M059J (cell line): Measurements from ENCODE around the gene HOXD13. TPM values are rescaled to one million over a fixed set of nuclear protein-coding genes. Genes with fewer than 3 reads are reported as not detected.

Experiments
- DNase-seq: peaks from one replicate; pipeline ENCODE4 v3.0.0-alpha.2; 2012; ENCODE audit warnings: low read depth
- total RNA-seq: library from RNA; depleted of rRNA; stranded (reverse); fragments of >200 nt; shearing (Covaris generic); gene quantifications from 2 replicates; pipeline ENCODE4 v1.2.3, GENCODE V29; 2014

HOXD13 gene
- total RNA-seq, 1 experiment from 2014 or later = 3.6 TPM

DNA sequence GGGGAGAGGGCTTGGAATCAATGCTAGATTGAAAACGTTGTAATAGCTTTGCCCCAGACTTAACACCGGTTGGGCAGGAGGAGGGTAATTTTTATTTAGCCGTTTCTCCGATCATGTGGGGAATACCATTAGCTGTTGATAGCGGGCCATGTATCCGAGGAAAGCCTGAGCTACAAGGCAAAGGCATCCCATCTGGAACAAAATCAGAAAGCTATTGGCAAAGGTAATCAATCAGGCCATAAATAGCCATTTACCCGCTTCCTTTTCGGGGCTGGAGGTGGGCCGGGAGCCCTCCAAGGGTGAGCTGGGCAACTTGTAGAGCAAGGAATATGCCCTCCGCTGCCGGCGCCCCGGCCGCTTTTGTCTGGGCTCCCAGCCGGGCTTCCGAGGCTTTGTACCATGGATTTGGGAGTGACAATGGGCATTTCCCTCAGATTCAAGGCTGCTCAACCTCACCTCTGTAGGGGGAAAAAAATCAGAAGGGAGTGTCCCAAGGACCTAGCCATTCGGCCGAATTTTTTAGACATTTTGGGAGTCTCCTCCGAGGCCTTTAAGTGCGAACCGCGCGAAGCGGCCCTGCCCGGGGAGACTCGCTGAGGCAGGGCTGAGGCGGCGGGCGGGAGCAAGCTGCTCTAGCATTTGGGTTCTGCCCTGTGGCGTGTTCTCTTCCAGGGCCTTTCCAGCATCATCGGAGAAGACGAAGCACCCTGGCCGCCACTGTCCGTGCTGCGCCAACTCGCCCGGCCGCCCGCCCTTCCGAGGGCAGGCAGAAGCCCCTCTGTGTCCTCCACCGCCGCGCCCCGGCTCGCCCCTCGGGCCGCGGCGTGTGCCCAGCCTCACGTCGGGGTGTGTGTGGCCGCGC is 28.9 kb downstream of the HOXD13 start:
- no peak for DNase-seq

DNA sequence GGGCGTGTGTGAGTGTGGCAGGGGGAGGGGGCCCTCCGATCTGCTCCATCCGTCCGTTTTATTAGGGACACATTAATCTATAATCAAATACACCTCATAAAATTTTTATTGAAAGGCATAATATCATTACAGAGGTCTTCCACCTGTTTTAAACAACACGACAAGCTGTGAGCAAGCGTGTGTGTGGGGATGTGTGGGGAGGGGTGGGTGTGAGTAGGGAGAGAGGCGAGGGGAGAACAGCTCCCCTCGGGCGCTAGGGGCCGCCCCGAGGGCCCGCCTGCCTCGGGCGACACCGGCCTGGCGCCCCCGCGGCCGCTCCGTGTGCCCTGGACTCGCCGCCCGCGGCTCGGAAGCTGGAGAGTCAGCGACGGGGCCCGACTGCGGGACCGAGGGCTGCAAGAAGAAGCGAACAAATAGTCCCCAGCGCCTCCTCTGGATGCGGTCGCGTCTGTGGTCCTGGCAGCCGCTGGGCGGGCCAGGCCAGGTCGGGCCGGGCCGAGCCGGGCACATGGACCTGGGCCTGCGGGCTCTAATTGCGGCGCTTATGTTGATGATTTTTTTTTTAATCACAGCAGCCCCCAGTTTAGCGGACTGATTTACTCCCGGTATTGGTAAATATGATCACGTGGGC is 29.6 kb downstream of the HOXD13 start:
- no peak for DNase-seq

DNA sequence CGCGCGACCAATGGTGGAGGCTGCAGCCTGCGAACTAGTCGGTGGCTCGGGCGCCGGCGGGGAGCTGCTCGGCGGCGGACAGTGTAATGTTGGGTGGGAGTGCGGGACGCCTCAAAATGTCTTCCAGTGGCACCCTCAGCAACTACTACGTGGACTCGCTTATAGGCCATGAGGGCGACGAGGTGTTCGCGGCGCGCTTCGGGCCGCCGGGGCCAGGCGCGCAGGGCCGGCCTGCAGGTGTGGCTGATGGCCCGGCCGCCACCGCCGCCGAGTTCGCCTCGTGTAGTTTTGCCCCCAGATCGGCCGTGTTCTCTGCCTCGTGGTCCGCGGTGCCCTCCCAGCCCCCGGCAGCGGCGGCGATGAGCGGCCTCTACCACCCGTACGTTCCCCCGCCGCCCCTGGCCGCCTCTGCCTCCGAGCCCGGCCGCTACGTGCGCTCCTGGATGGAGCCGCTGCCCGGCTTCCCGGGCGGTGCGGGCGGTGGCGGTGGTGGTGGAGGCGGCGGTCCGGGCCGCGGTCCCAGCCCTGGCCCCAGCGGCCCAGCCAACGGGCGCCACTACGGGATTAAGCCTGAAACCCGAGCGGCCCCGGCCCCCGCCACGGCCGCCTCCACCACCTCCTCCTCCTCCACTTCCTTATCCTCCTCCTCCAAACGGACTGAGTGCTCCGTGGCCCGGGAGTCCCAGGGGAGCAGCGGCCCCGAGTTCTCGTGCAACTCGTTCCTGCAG is 30.3 kb downstream of the HOXD13 start, which contains the start of gene HOXD9:
Gene HOXD9, plus strand, starts transcription at position 37 of the 728 bp plus-strand sequence. Its CDS starts 50 bp downstream, at position 87.
- no peak for DNase-seq

DNA sequence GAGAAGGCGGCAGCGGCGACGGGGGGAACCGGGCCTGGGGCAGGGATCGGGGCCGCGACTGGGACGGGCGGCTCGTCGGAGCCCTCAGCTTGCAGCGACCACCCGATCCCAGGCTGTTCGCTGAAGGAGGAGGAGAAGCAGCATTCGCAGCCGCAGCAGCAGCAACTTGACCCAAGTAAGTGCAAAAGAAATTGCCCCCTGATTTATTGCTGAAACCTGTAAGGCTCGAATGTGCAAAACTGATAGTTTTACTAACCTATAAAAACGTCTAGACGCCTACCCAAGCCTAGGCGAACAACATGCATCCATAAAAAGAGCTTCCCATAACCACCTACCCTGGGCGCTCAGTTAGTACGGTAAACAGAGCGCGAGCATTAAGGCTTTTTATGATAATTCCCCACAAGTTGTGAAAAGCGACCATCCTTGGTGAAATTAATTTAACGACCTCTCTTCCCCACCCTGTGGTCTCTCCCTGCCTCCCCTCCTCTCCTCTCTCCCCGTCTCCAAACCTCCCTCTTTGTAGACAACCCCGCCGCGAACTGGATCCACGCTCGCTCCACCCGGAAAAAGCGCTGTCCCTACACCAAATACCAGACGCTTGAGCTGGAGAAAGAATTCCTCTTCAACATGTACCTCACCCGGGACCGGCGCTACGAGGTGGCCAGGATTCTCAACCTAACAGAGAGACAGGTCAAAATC is 31.0 kb downstream of the HOXD13 start:
- DNase-seq = no peak

DNA sequence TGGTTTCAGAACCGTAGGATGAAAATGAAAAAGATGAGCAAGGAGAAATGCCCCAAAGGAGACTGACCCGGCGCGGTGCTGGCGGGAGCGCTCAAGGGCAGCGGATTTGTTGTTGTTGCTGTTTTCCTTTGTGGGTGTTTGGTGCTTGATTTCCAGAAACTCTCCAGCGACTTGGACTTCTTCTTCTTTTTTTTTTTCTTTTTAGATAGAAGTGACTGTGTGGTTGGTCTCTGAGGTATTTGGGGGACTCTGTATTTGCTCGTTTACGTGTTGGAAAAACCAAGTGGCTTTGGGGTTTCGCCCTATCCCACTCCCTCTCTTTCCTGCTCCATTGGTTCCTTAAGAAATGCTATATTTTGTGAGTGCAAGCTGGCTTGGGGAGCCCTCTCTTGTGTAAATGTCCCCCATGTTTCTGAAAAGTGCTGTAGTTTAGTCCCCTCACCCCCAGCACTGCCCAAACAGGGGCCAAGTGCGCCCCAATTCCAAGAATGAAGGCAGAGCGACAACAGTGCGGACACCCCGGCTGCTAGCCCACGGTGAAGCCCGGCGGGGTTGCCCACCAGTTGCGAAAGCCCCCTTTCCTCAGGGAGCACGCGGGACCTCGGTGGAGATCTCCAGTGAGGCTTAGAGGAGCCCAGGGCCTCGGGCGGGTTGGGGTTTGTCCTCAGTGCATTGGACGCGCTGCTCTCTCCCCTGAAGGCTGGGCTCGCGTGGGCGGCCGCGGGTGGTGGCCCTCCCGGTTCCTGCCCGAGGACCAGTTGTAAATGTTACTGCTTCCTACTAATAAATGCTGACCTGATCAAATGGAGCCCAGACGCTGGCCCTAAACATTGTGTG is 31.8 kb downstream of the HOXD13 start:
- DNase-seq = no peak

DNA sequence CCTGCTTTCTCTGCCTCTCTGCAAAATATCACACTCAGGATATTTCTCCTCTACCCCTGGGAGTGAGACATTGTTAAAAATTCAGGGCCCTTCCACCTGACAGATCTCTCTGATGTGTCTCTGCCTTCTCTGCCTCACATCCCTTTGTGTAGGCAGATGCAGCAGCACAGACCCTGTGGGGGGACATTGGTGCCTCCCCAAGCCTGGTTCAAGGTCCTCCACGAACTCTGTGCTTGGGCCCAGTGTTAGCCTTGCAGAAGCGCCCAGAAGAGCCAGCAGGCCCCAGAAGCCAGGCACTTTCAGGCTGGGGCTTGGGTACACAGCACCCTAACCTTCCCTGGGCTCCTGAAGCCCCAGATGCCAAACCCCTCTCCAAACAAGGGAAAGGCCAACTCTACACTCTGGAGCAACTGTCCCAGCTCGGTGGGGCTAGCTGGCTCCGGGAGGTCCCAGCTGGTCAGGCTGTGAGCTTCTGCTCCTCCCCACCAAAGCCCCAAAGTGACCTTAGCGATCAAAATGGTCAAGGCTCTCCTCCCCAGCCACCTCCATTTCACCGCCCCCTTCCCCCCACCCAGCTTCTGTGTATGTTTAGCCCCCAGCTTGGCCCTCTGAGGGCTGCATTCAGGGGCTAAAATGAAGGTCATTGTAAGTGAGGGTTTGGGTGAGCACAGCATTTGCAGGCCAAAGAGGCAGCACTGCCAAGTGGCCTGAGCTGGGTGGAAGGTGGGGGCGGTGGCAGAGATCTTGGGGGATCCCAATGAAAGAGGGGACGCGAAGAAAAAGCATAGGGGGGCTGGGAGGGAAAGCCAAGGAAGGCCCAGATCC is 32.6 kb downstream of the HOXD13 start:
- DNase-seq = no peak

DNA sequence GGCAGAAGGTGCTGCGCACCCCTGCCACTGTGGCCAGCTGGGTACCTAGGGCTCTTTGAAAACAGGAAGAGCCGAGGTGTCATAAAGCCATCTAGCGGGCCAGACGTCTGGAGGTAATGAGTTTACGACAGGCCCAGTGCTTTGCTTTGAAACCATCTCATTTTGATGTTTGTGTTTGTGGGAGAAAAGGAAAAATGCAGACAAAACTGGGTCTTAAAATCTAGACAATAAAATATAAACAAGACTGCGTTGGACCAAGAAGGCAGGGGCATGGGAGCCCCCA is 33.2 kb downstream of the HOXD13 start:
- no peak for DNase-seq

DNA sequence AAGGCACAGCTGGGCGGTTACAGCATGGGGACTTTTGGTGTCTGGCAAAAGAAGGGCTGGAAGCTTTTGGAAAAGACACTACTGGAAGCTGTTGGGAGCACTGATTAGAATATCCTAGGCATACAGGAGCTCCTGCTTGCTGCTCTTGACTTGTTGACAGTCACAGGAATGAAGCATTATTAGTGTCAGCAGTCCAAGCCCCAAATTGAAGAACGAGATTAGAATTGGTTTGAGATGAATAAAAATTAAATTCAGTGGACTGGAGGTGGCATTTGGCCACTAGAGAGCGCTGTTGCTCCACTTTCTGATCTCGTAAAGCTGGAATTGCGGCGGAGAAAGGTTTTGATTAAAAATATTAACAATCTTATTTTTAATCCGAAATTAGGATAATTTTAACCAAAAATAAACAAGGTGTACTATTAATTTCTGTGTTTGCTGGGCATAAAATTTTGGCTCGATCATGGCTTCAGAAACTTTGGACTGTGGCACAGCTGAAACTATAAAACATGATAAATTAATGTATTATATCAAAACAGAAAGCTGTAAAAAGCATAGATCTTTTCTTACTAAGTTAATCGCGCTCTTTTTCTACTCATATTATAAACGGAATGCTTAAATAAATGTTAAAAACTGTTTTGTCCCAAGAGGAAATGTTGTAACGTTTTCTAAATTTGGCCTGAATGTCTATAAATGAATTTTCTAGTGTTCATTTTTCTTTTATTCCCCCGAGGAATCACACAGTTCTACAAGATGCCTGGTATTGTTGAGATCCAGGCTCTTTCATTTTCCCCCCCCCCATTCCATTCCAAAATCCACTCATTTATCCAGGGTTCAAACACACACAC is 34.6 kb downstream of the HOXD13 start:
- peak; percentile 54 for DNase-seq

DNA sequence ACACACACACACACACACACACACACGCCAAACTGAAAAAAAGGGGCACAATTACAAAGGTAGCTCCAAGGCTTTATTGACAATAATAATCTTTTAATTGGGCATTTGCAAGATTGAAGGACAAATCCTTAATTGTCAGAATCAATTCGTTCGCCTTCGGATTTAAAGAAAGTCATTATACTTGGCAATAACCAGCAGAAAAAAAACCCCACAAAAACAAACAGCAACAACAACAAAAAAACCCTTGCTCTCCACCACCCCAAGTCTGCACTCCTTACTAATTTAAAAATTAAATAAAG is 35.2 kb downstream of the HOXD13 start:
- DNase-seq = no peak

DNA sequence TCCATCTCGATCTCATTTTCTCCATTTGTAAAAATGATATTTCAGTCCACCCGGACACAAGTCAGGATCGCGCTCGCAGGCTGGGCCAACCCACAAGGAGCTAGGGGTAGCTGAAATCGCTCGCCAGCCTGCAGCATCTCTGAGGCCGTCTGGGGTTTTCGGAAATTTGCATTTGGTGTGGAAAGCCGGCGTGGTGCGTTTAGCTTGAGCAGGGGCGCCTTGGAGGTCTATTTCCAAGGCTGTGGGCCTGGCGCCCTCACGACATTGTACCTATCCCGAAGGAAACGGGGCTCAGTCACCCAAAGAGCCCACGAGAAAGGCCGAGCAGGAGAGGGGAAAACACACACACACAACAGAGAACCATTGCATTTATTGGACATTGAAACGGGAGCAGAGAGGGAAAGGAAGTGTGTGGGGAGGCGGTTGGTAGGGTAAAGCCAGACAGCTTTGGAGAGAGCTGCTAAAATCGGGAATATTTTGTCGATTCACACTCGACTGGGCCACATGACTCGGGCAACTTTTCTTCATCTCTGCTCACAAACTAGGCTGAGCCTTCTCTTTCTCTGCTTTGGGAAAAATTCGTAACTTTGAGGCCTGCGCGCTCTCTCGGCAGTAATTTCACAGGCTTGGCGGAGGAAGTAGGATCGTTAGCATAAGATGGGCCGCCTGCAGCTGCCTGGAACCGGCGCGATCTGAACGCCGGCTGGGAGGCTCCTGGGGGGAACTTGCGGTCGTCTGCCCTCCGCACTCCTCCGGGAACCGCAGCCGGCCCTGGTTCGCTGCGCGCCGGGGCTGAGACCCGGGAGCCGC is 35.9 kb downstream of the HOXD13 start:
- DNase-seq = peak; percentile 32

DNA sequence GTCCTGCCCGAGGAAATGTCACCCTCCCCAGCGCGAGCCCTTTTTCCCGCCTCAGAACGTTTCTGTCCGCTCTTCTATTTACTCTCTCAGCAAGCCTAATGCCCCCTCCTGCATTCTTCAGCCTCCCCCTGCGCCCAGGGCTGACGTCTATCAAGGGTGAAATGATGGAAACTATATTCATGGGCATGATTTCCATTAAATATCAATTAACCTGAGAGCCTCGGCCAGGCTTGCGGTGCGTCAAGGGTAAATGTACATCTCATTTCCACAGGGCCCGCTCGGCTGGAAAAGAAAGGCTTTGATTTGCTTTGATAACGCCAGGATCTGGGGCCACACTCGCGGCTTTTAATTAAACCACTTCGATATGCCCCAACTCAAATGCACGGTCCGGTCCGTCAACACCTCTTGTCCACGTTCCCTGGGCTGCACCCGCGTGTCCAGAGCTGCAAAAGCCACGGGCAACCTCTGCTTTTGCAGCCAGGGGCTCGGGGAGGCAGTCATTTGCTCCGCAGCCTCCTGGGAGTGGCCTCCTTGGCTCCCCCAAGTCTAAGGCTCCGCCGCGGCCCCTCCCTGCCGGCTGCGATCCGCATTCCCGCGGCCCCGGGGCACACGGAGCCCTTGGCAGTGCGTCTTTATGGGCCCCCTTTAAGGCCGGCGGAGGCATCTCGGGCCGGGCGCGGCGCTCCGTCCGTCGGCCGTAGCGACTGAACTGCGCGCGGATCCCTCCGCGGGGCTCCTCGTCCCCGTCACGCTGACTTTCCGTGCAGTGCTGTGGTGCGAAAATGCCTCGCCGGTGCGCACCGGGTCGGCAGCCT is 36.7 kb downstream of the HOXD13 start, which contains the start of gene HOXD8:
Gene HOXD8, plus strand, starts transcription at position 724 of the 815 bp plus-strand sequence. CDS start 662 bp downstream, outside the sequence.
- DNase-seq = peak; percentile 27

DNA sequence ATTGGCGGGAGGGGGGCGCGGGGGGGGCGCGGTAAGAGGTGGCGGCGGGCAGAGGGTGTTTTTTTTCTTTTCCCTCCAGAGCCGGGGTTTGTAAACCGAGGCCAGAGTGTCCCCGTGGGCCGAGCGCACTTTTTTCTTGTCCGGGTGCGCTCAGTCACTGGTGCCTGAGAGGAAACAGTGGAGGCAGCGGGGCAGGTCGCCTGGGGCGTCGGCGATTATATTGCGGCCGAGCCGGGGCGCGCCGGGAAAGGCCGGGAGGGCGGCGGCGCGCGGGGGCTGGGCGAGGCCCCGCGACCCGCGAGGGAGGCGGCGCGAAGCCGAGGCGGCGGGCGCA is 37.3 kb downstream of the HOXD13 start:
- DNase-seq = no peak

DNA sequence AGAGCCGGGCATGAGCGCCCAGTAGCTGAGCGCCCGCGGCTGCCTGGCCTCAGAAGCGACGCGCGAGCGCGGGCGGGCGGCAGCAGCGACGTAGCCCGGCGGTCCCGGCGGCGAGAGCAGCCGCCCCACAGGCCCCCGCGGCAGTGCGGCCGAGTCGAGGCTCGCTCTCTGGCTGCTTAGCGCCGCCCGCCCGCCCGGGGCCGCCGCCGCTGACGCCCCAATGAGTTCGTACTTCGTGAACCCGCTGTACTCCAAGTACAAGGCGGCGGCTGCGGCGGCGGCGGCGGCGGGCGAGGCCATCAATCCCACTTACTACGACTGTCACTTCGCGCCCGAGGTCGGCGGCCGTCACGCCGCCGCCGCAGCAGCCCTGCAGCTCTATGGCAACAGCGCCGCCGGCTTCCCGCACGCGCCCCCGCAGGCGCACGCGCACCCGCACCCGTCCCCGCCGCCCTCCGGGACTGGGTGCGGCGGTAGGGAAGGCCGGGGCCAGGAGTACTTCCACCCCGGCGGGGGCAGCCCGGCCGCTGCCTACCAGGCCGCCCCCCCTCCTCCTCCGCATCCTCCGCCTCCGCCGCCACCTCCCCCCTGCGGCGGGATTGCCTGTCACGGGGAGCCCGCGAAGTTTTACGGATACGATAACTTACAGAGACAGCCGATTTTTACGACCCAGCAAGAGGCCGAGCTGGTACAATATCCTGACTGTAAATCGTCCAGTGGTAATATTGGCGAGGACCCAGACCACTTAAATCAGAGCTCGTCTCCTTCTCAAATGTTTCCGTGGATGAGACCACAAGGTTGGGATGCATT is 37.8 kb downstream of the HOXD13 start:
- no peak for DNase-seq

DNA sequence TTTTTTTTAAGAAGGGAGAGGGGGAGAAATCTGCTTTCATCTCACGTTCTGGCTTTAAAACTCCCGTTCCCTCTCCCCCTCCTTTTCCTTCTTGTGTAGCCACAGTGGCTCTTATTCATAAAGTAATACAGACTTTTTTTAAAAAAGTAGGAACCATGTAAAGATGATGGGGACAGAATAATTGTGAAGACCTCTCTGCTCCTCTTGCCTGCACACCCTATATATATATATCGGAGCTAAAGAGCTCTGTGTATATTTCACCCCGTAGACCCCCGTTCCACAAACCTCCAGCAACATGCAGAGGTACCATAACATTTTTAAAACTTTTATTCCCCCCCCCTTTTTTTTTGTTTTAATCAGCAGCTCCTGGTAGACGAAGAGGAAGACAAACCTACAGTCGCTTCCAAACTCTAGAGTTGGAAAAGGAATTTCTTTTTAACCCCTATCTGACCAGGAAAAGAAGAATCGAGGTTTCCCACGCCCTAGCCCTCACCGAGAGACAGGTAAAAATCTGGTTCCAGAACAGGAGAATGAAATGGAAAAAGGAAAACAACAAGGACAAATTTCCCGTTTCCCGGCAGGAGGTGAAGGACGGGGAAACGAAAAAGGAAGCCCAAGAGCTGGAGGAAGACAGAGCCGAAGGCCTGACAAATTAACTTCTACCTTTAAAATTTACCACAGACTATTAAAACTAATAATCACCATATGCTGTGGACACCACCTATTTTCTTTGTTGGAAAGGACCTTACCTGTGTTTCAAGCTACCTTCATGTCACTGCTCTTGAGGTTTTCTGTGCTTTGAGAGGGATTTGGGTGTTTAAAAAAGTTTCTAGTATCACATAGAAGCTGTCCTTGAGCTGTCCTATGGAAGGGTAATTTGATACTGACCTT is 38.7 kb downstream of the HOXD13 start:
- DNase-seq = no peak

DNA sequence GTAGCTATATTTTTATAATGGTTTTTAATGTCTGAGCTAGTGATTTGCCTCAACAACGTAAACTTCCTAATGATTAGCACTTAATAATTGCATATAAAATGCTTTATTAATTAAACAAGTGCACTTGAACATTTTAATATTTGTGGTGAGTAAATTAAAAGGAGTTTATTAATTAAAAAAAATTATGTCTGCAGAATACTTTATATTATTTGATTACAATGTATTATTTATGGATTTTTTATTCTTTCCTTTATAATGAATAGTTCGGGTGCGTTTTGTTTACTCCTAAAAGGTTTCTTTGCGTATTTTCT is 39.3 kb downstream of the HOXD13 start:
- no peak for DNase-seq
